Hematopoietic multipotent progenitor cell treated with erythropoietin and hydrocortisone succinate and interleukin-3 and kit ligand, for 4 days (in vitro differentiated cells): ENCODE measurements around the gene ICAM3.

Source experiments
- DNase-seq: peaks from one replicate; pipeline ENCODE4 v3.0.0-alpha.2; 2015

ICAM3 gene

DNA sequence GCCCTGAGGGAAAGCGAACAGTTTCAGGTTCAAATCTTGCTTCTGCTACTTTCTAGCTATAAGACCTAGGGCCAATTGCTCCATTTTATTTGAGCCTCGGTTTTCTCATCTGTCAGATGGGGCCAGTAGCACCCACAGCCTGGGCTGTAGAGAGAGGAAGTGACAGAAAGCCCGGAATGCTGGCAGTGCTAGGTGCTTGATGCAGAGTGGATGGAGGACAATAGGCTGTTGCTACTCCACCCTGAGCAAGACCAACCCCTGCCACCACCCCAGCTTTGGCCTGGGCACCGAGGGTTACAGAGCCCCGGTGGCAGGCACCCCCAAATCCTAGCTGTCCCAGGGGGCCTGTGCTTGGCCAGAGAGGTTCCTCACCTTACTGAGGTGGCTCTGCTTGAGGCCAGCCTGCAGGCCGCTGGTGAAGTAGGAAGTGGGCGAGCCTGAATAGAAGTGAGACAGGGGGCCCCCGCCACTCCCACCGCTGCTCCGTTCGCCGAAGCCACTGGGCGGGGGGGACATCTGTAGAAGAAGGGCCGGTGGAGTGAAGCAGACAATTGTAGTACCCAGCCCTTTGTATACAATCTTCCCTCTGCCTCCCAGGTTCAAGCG lies 21.5 kb downstream of the ICAM3 start:
- DNase-seq, result no peak

DNA sequence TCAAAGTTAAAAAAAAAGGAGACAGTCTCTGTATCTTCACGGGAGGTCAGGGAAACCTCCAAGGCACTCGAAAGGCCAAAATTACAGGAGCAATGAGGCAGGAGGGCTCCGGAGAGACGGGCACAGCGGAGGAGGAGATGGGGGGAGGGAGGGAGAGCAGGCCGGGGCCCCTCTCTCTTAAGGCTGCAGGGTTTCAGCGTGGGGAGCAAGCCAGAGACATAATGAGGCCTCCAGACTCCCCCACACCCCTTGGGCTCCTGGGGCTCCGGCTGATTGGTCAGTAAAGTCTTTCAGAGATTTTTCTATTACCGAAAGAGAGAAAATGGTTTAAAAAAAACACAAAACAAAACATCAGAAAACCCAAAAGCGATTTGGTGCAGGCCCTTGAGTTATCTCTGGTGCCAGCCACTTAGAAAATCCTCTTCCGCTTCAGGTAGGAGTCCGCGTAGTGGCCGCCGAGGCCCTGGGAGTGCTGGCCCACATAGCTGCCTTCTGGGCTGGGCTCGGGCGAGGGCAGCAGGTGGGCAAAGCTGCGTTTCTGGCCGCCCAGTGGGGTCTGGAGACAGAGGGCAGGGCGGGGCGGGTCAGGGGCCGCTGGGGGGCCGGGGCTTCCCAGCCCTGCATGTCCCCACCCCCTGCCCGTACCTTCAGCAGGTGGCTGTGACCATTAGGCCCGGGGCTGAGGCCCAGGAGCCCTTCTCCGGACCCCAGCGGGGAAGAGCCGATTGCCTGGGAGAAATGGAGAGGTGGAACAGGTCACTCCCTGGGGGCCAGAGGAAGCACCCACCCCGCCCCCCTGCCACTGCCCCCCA lies 22.2 kb downstream of the ICAM3 start:
- no peak for DNase-seq

DNA sequence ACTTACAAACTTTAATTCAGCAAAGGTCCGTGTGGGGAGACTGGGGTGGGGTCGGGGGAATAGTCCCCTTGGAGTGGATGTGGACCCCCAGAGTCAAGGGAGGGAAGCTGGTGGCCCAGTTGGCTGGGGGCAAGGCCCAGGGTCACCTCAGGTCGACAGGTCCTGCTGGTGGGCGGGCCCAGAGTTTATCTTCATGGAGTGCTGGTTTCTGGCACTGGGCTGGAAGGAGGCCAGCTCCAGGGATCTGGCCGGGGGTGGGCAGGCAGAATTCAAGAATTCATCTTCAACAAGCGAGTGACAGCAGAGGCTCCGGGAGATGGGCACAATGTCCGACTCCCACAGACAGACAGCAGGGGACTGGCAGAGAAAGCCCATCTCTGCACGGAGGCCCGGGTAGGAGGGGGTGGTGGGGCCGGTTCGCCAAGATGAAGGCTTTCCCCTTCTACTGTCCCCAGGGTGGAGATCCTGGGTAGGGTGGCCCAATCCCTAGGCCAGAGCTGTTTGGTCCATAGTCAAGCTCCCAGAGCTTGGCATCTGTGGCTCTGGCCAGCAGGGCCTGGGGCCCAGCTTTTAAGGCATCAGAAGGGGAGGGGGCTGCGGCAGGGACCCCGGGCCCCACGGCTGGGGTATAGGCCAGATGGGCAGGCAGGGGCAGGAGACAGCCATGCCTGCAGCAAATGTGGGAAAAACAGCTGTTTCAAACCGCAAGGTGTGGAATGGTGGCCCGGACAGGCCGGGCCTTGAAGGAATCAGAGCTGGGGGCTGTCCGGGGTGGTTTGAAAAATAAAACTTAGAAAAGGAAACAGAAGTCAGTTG lies 23.0 kb downstream of the ICAM3 start:
- peak; percentile 64 for DNase-seq

DNA sequence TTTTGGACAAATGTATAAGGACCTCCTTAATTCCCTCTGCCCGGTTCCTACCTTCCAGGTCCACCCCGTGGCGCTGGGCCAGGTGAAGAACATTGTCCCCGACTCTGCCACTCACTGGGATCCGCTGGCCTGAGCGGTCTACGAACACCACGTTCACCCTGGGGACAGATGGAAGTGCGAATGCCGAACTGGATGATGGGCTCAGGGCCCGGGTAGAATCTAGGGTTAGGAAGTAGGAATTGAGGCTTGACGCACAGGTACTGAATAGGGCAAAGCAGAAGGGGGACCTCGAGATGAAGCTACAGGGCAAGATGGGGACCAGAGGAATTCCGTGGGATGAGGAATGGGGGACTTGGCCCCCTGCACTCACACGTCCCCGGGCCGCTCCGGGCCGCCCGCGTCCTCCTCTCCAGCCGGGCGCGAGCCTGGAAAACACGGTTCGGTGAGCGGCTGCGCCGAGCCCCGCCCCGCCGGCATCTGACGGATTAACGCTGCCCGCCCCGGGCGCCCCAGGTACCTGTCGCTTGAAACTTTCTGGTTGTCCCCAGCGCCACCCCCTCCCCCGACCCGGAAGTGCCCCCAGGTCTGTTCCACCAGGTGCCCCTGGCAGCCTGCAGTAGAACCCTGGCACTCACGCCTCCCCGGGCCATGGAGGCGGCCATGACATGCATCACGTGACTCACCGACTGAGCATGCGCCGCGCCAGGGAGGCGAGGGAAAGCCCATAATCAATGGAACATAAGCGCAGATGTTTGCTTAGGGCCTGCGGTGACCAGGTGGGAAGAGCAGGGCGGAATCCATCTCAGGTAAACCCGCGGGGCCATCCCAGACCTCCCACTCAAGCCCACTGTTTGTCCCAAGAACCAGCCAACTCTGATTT lies 23.8 kb downstream of the ICAM3 start, which contains the start of gene FDX2:
Gene FDX2, minus strand, starts transcription at position 681 of the 880 bp plus-strand sequence. Its CDS starts 19 bp downstream, at position 662.
- peak; percentile 91 for DNase-seq

DNA sequence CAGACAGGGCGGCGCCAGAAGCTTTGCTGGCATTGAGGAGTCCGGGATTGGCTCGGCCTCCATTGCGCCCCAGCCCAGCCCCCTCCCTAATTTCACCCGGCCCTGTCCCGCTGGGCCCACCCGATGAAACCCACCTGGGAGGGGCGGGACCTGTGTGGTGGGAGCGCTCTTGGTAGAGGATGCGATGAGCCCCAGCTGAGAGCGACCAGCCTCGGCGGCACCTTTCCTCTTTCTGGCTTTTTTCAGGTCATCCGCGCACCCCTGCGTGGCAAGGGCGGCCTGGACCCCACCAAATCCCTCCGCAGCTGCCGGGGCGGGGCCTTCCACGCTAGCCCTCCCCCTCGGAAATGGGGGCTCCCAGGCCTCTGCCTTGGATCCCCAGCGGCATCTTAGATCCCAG lies 30.0 kb downstream of the ICAM3 start, which contains the start of gene ZGLP1:
Gene ZGLP1, minus strand, starts transcription at position 393 of the 400 bp plus-strand sequence.
- DNase-seq, result no peak

DNA sequence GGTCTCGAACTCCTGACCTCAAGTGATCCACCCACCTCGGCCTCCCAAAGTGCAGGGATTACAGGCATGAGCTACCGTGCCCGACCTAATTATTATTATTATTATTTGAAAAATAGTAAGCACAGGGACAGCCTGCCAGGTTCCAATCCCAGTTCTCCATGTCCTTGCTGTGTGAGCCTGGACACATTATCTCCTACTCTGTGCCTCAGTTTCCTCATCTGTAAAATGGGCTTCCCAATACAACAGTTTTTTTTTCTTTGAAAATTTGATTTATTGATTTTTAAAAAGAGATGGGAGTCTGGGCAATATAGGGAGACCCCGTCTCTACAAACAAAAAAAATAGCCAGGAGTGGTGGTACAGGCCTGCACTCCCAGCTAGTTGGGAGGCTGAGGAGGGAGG lies 33.1 kb downstream of the ICAM3 start:
- DNase-seq, result no peak

DNA sequence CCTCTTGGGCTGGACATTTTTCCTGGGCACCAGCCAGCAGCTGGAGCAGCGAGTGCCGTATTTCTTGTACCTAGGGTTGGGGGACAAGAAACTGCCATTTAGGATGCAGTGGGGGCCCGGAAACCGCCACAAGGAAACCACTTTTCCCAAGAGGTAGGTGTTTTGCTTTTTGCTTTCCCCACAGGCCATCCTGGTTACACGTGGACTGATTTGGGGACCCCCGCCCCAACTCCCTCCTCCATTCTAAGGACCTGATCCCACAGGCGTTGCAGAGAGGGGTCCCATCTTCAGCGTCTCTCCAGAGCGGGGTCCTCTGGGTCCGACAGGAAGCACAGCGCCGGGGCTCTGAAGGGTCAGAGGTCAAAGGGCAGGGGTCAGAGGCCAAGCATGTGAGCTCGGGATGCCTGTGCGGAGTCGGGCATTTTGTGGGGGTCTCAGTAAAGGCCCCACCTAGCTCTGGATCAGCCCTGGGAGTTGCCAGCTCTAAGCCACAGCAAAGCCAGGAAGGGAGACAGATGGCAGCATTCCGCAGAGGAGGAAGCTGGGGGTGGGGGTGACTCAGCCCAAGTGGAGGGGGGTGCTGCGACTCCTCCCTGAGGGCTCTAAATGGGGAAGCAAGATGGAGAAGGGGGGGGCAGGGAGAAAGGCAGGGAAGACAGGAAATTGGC lies 34.2 kb downstream of the ICAM3 start:
- peak; percentile 70 for DNase-seq

DNA sequence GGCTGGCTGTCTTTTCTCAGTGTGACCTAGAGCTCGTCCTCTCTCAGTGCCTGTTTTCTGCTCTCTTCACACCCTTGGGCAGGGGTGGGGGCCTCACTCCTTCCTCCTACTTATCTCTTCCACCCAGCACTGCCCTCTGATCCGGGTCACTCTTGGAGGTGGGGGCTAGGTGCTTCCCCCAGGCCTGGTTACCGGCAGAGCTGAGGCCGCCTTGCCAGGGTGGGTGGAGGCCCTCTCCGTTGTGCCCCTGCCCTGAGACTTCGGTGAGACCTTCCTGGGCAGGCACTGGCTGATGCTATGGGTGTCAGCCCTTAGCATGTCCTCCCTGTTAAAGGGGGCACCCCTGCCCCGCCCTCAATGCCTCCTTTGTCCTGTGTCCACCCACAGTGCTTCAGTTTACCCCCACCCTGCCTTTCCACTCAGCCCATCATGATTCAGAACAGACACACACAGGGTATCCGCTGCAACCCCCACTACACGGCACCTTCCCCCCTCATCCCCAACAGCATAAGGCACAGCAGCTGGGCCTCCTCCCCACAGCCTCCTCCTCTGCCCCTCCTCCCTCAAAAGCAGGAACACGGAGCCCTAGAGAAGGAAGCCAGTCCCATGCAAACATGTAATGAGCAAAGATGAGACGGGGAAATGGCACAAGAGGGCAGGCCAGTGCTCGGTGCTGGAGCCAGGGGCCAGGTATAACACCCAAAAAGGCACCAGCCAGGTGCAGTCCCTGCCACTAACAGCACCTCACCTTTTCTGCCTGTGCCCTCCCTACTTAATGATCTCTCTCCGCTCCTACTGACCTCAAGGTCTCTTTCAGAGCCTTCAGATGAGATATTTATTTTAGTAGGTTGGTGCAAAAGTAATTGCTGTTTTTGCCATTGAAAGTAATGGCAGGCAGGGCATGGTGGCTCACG lies 39.6 kb downstream of the ICAM3 start:
- DNase-seq, result peak; percentile 96

DNA sequence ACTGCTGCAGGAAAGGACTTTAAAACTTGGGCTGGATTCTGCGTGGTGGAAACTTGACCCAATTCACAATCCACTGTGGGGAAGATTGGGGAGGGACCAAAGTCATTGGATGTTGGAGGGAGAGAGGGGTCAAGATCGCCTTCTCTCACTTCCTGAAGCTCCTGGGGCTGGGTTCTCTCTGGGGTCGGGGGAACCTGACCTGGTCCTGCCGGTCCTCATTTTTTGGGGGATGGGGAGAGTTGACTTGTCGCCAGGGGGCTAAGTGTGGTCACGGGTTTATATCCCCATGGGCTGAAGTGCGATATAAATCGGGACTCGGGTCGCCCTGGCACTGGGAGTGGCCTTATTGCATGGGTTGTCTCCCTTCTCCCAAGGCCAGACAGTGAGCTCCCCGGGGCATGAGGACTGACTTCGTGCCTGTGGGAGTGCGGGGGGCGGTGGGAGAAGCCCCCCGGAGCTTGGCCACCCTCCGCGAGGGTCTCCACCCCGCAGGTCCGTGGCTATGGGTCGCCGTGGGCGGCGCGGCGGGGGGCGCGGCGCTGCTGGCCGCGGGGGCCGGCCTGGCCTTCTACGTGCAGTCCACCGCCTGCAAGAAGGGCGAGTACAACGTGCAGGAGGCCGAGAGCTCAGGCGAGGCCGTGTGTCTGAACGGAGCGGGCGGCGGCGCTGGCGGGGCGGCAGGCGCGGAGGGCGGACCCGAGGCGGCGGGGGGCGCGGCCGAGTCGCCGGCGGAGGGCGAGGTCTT lies 43.4 kb downstream of the ICAM3 start:
- DNase-seq, result peak; percentile 48

DNA sequence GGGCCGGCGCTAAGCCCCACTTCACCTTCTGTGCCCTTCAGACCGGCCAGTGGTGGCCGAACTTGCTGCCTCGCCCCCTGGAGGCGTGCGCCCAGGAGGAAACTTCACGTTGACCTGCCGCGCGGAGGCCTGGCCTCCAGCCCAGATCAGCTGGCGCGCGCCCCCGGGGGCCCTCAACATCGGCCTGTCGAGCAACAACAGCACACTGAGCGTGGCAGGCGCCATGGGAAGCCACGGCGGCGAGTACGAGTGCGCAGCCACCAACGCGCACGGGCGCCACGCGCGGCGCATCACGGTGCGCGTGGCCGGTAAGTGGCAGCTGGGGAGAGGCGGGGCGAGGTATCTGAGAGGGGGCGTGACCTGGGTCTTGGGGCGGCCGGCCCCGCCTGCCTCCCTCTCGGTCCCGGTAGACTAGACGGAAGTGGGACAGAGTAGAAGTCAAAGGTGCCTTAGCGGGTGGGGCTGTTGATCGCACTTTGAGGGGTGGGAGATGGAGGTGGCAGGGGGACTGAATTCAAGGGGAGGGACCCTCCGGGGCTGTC lies 44.0 kb downstream of the ICAM3 start:
- DNase-seq, result peak; percentile 78

DNA sequence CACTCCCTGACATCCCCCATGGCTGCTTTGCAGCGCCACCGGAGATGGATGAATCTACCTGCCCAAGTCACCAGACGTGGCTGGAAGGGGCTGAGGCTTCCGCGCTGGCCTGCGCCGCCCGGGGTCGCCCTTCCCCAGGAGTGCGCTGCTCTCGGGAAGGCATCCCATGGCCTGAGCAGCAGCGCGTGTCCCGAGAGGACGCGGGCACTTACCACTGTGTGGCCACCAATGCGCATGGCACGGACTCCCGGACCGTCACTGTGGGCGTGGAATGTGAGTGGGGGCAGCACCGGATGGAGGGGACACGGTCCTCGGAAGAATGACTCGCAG lies 45.1 kb downstream of the ICAM3 start:
- no peak for DNase-seq

DNA sequence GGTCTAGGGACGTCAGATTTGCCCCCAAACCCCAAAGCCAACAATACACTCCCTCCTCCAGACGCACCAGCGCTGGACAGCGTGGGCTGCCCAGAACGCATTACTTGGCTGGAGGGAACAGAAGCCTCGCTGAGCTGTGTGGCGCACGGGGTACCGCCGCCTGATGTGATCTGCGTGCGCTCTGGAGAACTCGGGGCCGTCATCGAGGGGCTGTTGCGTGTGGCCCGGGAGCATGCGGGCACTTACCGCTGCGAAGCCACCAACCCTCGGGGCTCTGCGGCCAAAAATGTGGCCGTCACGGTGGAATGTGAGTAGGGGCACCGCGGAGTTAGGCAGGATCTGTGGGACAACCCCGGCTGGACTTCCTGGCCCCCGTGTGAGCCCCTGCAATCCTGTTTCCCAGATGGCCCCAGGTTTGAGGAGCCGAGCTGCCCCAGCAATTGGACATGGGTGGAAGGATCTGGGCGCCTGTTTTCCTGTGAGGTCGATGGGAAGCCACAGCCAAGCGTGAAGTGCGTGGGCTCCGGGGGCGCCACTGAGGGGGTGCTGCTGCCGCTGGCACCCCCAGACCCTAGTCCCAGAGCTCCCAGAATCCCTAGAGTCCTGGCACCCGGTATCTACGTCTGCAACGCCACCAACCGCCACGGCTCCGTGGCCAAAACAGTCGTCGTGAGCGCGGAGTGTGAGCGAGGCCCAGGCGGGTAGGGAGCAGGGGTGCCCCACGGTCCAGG lies 45.6 kb downstream of the ICAM3 start:
- no peak for DNase-seq

DNA sequence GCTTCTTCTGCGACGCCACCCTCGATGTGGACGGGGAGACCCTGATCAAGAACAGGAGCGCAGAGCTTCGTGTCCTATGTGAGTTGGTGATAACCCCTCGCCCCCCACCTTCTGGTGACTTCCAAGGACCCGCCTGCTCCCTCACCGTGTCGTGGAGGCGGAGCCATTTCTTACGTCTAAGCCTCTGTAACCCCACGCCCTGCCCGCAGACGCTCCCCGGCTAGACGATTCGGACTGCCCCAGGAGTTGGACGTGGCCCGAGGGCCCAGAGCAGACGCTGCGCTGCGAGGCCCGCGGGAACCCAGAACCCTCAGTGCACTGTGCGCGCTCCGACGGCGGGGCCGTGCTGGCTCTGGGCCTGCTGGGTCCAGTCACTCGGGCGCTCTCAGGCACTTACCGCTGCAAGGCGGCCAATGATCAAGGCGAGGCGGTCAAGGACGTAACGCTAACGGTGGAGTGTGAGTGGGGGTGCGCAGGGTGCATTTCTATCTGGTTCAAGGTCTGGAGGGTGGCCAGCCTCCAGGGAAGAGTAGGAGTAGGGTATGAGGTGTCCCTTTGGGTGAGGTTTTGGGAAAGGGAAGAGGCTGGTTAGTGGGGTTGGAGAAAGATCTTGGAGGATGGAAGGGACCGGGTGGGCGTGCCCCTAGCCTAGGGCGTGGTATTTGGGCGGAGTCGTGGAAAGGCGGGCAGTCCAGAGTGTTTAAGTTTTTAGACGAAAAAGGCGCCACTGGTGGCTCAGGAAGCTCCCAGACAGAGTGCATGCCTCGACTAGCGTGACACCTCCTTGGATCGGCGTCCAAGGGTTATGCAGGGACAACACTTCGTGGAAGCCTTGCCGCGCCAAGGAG lies 46.4 kb downstream of the ICAM3 start:
- DNase-seq, result peak; percentile 49

DNA sequence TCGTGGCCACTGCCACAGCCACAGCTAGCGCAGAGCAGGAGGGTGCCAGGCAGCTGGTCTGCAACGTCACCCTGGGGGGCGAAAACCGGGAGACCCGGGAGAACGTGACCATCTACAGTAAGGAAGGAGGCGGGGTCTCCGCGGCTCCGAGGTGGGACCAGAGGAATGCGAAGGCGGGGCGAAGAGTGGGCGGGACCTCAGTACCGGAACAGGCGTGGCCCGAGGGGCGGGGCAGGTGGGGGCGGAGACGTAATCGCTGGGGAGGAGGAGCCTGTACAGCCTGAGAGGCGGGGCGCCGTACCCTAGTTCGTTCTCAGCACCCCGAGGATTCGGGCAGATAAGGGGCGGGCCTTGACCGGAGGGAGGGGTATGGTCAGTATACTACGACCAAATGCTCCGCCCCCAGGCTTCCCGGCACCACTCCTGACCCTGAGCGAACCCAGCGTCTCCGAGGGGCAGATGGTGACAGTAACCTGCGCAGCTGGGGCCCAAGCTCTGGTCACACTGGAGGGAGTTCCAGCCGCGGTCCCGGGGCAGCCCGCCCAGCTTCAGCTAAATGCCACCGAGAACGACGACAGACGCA lies 47.1 kb downstream of the ICAM3 start:
- DNase-seq, result peak; percentile 93

DNA sequence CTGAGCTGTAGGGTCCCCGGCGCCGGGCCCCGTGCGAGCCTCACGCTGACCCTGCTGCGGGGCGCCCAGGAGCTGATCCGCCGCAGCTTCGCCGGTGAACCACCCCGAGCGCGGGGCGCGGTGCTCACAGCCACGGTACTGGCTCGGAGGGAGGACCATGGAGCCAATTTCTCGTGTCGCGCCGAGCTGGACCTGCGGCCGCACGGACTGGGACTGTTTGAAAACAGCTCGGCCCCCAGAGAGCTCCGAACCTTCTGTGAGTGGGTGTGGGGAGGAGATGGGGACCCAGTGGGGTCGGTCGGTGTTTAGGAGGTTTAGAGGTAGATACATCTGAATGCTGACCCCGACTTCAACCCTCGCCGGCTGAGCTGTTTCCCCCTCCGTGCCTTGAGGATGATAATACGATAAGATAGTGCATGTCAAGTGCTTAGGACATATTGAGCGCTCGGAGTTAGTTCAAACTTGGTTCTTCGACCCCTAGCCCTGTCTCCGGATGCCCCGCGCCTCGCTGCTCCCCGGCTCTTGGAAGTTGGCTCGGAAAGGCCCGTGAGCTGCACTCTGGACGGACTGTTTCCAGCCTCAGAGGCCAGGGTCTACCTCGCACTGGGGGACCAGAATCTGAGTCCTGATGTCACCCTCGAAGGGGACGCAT lies 47.7 kb downstream of the ICAM3 start:
- peak; percentile 54 for DNase-seq

DNA sequence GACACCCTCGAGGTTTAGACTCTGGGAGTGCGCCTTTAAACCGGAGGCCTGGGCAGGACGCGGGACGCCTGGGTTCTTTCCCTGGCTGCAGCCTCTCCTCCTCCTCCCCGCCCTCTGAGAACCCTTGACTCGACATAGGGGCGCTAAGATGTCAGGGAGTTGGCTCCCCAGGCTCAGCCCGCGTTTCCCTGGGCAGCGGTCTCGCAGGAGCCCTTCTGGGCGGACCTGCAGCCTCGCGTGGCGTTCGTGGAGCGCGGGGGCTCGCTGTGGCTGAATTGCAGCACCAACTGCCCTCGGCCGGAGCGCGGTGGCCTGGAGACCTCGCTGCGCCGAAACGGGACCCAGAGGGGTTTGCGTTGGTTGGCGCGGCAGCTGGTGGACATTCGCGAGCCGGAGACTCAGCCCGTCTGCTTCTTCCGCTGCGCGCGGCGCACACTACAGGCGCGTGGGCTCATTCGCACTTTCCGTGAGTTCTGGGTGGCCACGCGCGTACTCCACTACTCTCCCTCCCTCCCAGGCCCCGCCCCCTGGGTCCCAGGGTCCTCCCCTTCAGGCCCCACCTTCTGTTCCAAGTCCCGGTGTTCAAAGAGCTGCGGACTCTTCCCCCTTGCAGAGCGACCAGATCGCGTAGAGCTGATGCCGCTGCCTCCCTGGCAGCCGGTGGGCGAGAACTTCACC lies 48.4 kb downstream of the ICAM3 start:
- peak; percentile 92 for DNase-seq
